GM18519 (cell line): ENCODE results near the gene FOXN1.
A peak's percentile ranks its signal among the peaks of the same experiment; 100 is the strongest.

ENCODE experiments used
- ATAC-seq: cut with Tn5 transposase; IDR thresholded peaks from one replicate; pipeline ENCODE4 v1.9.1; 2021; ENCODE audit warnings: mild to moderate bottlenecking, moderate library complexity; ENCODE audit not compliant: unreplicated experiment, low FRiP score

Gene FOXN1

GRCh38 chr17:28477928-28478327 is 28.2 kb upstream of the FOXN1 start:
- no peak for ATAC-seq

GRCh38 chr17:28478712-28479615 is 27.2 kb upstream of the FOXN1 start:
- ATAC-seq, result no peak

GRCh38 chr17:28480278-28480677 is 25.9 kb upstream of the FOXN1 start:
- ATAC-seq, result no peak

- ATAC-seq, result no peak
Observed at GRCh38 chr17:28480799-28481571, 25.2 kb upstream of the FOXN1 start.

- ATAC-seq, result no peak
Observed at GRCh38 chr17:28482551-28483199, 23.5 kb upstream of the FOXN1 start.

- ATAC-seq, result peak; percentile 76
Observed at GRCh38 chr17:28484296-28484695, 21.9 kb upstream of the FOXN1 start.

GRCh38 chr17:28485049-28485448 is 21.1 kb upstream of the FOXN1 start:
- no peak for ATAC-seq

- no peak for ATAC-seq
Observed at GRCh38 chr17:28487881-28488532, 18.1 kb upstream of the FOXN1 start.

GRCh38 chr17:28488533-28489276 is 17.4 kb upstream of the FOXN1 start:
- ATAC-seq, result no peak

- ATAC-seq, result no peak
Observed at GRCh38 chr17:28491286-28491685, 14.9 kb upstream of the FOXN1 start.

- no peak for ATAC-seq
Observed at GRCh38 chr17:28491860-28492259, 14.3 kb upstream of the FOXN1 start.

GRCh38 chr17:28492352-28493310 is 13.5 kb upstream of the FOXN1 start:
- no peak for ATAC-seq

GRCh38 chr17:28493460-28493859 is 12.7 kb upstream of the FOXN1 start:
- ATAC-seq, result no peak

GRCh38 chr17:28494445-28495188 is 11.5 kb upstream of the FOXN1 start:
- no peak for ATAC-seq

GRCh38 chr17:28495635-28496034 is 10.5 kb upstream of the FOXN1 start:
- ATAC-seq, result no peak

- ATAC-seq, result no peak
Observed at GRCh38 chr17:28497931-28498330, 8.2 kb upstream of the FOXN1 start.

GRCh38 chr17:28498652-28499363 is 7.3 kb upstream of the FOXN1 start:
- no peak for ATAC-seq

- no peak for ATAC-seq
Observed at GRCh38 chr17:28499364-28499664, 6.8 kb upstream of the FOXN1 start.
